ENCODE measurements around the gene IRF2BP2.
A peak's percentile ranks its signal among the peaks of the same experiment; 100 is the strongest.

- TF ChIP-seq MAX (IDR thresholded peaks at IDR 0.05): peak; percentile 91
- no peak for TF ChIP-seq CREB1 (IDR thresholded peaks at IDR 0.05; ENCODE audit: low read depth)
- TF ChIP-seq RAD21 (IDR thresholded peaks at IDR 0.05; ENCODE audit: low read depth): no peak
- no peak for TF ChIP-seq FOXM1 (IDR thresholded peaks at IDR 0.05; ENCODE audit: borderline replicate concordance, low read depth)
- peak; percentile 74 for TF ChIP-seq USF1 (IDR thresholded peaks at IDR 0.05)
- TF ChIP-seq YY1 (IDR thresholded peaks at IDR 0.05; ENCODE audit: low read depth): peak; percentile 63; the same call in 1 of the 2 replicates
- TF ChIP-seq NFIC (IDR thresholded peaks at IDR 0.05): peak; percentile 49; the same call in 1 of the 2 replicates
- peak; percentile 43; the same call in 1 of the 2 replicates for TF ChIP-seq TAF1 (IDR thresholded peaks at IDR 0.05; ENCODE audit: low read depth)
- TF ChIP-seq EP300 (IDR thresholded peaks at IDR 0.05; ENCODE audit: borderline replicate concordance): no peak
- no peak for TF ChIP-seq CEBPB (IDR thresholded peaks at IDR 0.05)
- TF ChIP-seq TCF12 (IDR thresholded peaks at IDR 0.05; ENCODE audit: low read depth): peak; percentile 45
- TF ChIP-seq REST (IDR thresholded peaks at IDR 0.05; ENCODE audit: low read depth): no peak
- TF ChIP-seq TEAD4 (IDR thresholded peaks at IDR 0.05): peak; percentile 93
Observed at GRCh38 chr1:234610666-234611224, 767 bp upstream of the IRF2BP2 start.
